HK-2 (cell line): Measurements from ENCODE around the gene CDC45.

Experiments used
- DNase-seq: peaks from one replicate; pipeline ENCODE4 v3.0.0-alpha.2; 2018; ENCODE audit not compliant: unreplicated experiment

Gene CDC45

DNA sequence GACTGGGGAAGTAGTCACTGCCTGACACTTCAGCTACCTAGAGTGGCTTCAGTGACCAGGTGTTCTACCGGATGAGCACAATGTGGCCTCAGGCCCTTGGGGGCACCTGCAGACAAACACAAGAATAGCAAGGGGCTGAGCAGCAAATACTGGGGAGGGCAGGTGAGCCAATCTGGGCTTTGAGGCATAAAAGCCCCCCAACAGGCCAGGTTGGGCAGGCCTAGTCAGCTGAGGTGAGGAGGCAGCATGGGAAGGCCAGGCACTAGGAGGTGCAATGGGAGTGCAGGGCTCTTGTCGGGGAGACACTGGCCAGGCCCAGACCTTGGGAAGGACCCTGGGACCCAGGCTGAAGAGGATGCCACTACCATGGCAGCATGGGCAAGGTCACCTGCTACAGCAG, 9.7 kb upstream of the CDC45 start:
- no peak for DNase-seq

DNA sequence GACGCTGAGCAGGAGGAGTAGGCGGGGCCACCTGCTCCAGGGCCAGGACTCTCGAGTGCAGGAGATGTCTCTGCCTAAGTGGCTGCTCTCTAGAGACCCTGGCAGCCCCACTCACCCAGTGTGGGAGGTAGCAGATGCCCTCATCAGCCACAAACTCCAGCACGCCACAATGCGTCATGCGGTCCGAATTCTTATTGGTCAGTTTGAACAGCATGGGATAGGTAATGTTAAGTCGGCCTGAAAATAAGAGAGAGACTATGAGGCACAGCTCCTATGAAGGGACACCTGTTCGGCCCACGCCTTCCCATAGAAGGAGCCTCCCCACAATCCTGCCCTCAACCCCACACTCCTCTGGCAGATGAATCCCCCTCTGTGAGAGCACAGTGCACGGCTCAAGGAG, 8.1 kb upstream of the CDC45 start:
- DNase-seq: no peak

DNA sequence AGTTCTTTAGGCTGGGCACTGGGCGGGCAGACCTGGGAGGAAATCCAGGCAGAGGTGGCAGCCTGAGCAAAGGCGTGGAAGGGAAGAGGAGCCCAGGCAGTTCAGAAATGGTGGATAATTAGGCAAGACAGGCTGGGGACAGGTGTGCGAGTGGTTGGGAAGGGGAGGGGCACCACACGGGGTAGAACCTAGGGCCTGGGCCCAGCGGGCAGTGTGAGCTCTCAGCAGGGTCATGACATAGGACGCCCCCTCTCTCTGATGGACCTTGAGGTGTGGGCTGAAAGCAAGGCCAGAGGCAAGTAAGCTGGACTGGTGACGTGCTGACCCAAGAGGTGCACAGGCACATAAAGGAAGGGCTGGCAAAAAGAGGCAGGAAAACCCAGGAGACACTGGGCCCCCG, 7.5 kb upstream of the CDC45 start:
- DNase-seq: no peak

DNA sequence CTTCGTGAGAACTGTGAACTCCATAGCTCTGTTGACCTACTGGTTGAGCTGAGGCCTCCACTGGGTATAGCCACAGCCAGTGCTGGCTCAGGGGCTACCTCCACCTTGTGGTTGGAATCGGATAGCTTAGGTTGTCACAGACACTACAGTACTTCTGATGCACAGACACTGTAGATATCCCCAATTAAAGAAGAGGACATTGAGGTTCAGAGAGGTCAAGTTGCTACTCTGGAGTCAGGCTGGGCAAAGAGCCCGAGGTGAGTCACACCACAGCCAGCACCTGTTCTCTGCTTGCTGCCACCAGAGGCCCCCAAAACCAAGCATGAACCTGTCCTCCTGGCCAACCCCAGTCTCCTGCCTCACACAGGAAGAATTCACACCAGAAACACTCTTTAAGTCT, 6.1 kb upstream of the CDC45 start:
- no peak for DNase-seq

DNA sequence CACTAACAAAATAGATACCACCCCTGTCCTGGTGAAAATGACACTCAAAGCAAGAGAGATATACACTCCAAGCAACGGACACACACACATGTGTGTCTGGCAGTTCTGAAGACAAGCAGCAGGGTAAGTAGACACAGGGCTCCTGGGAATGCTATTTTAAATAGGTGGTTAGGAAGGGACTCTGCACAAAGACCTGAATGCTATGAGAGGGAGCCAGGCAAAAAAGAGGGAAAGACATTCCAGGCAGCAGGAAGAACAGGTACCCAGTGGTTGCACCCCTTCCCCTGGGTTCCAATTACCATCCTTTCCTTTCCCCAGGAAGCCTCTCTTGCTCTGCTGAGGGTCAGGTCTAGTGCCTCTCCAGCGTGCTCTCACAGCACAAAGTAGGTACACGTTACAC, 3.7 kb upstream of the CDC45 start:
- no peak for DNase-seq

DNA sequence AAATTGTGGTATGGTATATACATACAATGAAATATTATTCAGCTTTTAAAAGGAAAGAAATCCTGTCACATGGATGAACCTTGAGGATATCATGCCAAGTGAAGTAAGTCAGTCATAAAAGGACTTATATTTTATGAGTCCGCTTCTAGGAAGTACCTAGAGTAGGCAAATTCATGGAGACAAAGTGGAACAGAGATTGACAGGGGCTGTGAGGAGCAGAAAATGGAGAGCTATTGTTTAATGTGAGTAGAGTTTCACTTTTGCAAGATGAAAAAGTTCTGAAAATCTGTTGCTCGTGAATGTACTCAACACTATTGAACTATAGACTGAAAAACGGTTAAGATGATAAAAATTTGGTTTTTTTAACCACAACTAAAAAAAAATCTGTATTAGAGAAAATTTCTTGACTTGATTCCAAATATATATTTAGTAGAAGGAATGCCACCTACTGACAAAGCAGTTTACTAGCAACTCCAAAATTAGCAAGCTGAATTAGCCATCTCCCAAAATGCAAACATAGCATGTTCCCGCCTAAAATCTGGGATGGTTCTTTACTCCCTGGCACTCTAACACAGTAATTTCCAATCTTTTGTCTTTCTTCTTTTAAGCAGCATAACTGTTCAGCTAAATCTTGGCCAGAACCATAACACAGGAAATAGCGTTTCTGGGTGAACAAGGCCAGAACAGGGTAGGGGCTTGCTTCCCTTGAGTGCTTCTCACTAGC, 2.2 kb upstream of the CDC45 start:
- DNase-seq: no peak

DNA sequence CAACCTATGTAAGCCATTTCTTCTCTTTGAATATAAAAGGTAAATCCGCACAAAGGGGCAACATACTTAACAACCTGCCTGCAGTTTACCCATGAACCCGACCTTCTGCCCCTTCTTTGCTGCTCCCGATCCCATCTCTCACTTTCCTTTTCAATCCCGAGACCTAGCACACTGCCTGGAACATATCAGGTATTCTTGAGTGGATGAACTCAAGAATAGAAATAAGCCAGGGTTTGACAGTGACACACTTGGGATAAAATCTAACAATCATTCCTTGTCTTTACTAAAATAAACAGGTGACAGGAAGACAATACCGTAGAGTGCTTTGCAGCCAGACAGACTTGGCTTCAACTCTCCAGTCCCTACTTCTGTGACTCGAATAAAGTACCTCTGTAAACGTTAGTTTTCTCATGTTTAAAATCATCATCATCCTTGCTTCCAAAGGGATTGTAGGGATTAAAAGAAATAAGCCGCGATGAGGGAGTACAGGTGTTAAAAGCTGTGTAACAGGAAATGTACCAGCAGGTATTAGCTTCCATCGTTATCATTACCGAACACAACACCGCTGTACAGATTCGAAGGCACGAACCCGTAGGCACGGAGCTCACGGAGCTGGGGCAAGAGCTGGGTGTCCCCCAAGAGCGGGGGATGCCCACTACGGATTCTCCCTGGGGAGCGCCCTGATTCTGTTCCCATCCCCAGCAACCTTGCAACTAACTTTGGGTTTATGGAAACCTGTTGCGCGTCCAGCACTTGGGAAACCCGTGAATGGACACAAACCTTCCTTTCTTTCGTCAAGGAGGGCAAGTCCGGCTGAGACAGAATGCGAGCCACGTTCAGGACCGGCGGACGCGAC, 1.4 kb upstream of the CDC45 start:
- no peak for DNase-seq

DNA sequence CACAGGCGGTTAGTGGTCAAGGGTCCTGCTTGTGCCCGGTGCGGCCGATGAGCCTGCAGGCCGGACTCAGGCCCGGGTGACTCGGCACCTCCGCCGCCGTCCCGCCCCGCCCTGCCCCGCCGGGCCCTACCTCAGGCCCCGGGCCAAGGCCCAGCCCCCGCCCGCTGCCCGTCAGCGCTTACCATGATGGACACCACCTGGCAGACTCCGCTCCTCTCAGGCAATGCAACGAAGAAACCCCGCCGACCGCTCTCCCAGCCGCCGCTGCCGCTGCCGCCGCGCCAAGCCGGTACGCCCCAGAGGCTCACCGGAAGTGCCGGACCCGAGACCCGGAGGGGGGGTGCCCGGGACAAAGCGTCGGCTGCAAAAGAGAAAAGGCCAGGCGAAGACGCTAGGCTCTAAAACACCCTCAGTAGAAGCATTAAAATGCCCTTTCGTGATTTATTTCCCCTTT, 792 bp upstream of the CDC45 start, which contains the start of gene UFD1:
TSS of gene UFD1 (minus strand) at position 293 of the 454 bp plus-strand sequence. CDS start at position 185, 108 bp downstream.
- DNase-seq: peak; percentile 82

DNA sequence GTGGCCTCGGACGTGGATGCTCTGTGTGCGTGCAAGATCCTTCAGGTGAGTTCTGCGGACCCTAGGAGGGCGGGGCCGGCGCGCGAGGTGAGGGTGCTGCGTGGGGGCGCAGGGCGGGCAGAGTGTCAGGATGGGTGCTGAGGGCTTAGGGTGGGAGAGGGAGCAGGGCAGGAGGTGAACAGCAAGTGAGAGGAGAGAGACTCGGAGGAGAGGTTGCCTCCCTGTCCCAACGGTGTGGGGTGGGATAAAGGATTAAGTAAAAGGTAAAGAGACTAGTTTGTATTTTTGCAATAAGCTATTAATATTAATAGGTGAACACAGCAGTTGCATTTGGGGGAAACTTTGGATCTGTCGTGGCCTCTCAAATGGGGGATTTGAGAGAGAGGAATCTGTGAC, 451 bp downstream of the CDC45 start:
- no peak for DNase-seq

DNA sequence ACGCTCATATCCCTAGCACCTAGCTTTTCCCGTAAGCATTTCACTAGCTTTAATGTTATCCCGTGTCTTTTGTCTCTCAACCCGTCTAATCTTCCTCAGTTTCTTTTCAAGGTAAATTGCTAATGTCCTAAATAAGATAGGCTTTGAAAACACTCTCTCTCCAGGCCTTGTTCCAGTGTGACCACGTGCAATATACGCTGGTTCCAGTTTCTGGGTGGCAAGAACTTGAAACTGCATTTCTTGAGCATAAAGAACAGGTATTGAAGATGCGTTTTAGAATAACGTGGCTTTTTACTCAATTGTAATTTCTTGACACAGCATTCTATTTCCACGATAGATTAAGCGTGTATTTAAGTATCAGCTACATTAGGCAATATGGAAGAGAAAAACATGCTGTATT, 1.1 kb downstream of the CDC45 start:
- DNase-seq: no peak

DNA sequence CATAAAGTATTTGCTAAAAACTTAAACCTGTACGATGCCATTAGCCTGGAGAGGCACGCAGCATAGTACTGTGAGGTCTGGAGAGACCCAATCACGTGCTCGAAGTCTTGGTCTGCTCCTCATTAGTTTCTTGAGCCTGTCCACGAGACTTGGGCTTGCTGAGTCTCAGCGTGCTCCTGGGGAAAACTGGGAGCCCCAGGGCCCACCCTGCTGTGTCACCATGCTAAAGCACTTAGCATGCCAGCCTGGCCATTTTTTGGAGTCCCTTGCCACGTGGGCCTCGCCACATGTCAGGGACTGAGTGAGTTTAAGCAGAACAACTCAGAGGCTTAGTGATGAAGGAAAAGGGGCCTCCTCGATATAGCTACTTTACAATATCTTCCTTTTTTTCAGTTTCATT, 2.6 kb downstream of the CDC45 start:
- no peak for DNase-seq

DNA sequence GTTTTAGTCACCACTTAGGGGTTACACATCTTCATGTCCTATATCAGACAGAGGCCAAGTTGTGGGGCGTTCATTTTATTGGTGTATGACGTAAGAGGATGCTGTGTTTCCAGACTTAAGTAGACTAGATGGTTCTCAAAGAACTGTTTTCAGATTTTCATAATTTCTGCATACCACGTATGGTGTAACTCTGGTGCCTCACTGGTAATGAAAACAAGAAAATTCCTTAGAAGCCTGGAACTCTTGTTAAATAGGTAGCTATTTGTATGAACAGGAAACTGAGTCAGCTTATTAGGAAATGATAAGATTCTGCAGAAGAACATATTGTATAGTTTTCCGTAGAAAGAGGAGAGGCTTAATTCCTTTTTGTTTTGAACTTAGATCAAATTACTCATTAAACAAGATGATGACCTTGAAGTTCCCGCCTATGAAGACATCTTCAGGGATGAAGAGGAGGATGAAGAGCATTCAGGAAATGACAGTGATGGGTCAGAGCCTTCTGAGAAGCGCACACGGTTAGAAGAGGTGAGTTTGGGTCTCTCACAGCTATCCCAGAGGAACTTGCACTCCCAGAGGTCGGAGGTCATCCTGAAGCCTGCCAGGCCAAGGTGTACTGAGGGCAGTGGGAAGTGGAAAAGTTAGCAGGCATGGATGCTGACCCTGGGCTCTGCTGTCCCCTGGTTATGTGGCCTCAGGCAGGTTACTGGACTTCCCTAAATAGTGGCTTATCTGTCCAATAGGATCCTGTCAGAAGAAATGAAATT, 3.9 kb downstream of the CDC45 start:
- no peak for DNase-seq

DNA sequence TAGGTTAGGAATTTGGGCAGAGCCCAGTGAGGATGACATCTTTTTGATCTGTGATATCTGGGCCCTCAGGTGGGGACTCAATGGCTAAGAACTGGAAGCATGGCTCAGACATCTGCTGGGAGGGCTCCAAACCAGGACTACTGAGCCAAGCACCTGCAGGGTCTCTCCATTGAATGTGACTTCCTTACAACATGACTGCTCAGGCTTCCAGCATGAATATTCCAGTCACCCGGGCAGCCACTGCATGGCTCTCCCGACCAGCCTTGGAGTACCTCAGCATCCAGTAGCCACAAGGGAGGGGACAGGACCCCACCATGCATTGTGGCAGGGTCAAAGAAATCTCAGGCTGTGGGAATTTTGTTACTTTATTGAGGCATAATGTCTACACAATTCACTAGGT, 8.6 kb downstream of the CDC45 start:
- DNase-seq: no peak

DNA sequence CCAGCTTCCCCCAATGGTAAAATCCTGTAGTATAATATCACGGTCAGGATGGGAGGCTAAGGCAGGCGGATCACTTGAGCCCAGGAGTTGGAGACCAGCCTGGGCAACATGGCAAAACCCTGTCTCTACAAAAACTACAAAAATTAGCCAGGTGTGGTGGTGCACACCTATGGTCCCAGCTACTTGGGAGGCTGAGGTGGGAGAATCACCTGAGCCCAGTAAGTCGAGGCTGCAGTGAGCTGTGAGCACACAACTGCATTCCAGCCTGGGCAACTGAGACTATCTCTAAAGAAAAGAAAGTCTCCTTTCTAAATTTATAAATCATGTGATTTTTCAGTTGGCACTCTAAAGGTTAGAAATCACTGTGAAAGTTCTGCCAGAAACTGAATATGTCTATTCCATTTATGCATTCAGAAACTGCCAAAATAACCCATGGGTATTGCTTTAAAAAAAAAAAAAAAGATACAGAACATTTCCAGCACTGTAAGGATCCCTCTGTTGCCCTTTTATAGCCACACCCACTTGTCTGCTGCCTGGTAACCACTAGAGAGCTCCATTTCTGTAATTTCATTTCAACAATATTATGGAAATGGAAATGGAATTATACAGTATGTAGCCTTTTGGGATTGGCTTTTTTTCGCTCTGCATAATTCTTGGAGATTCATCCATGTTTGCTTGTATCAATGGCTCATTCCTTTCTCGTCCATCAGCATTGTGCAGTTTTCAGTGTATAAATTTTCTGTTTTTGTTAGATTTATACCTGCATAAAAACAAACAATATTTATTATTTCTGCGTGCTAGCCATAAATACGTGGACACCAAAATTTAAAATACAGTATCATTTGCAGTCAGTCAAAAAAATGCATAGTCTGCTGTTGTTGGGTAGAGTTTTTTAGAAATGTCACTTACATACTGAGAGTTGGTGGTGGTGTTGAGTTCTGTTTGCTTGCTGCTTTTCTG, 9.4 kb downstream of the CDC45 start:
- no peak for DNase-seq

DNA sequence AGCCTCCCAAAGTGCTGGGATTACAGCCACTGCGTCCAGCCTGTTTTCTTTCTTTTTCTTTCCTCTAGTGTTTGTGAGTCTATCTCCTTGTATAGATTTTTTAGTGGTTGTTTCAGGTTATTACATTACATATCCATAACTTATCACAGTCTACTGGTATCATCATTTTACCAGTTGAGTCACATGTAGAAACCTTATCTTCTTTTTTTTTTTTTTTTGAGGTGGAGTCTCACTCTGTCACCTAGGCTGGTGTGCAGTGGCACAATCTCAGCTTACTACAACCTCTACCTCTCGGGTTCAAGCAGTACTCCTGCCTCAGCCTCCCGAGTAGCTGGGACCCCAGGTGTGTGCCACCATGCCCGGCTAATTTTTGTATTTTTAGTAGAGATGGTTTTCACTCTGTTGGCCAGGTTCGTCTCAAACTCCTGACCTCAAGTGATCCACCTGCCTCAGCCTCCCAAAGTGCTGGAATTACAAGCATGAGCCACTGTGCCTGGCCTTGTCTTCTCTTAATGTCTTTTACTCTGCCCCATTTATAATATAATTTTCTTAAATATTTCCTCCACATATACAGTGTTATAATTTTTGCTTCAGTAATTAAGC, 11.0 kb downstream of the CDC45 start:
- no peak for DNase-seq

DNA sequence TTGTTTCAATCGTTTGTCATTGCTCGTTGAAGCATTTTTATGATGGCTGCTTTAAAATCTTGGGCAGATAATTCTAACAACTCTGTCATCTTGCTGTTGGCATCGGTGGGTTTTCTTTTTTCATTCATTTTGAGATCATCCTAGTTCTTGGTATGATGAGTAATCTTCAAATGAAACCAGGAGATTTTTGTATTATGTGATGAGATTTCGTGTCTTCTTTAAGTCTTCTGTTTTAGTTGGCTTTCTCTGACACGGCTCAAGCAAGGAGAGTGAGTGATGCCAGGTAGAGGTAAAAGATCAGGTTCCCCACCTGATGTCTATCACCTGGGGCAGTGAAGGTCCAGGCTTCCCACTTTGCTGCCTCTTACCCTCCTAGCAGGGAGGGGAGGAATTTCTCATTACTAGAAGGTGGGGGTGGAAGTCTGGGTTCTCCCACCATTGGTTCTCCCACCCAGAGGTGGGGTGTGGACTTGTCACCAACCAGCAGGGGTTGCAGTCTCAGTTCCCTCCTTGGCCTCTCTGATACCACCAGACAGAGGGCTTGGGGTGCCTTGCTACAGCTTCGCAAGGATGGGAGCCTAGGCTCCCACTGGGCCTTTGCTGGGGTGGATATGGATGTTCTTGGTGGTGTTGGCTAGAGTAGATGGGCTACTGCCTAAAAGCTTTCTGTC, 12.9 kb downstream of the CDC45 start:
- no peak for DNase-seq

DNA sequence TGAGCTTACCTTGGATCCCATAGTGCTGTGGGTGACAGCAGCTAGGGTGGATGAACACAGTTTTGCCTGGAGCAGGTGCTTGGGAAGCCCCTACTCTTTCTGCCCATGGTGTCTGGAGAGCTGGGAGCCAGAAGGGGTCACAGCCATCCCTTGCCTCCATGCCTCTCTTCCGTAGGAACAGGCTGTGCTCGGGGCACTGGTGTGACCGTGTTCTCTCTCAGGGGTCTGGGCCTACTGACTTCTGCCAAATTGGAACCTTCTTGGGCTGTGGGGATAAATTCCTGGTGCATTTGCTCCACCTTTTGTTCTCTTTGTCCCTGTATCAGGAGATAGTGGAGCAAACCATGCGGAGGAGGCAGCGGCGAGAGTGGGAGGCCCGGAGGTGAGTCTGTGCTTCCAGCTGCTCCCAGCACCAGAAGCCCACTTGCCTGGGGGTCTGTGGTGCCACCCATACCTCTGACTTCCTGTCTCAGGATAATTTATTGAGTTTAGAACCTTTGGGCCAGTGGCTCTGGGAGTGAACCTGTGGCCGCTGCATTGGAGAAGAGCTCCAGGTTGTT, 14.4 kb downstream of the CDC45 start:
- DNase-seq: no peak

DNA sequence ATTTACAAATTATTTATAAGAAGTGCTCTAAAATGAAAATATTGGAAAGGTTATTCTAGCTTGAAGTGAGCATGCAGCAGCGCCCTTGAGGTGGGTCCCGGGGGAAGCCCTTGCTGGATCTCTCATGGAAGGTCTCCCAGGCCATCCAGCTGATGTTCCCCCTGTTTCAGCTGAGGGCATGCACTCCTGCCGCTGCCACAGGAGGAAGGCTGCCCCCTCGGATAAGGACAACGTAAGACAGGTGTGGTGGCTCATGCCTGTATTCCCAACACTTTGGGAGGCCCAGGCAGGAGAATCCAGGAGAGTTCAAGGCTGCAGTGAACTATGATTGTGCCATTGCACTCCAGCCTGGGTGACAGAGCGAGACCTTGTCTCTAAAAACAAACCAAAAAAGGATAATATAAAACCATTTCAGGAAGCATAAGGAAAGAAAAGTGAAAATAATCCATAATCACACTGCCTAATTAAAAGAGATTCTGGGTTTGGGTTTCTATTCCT, 15.0 kb downstream of the CDC45 start:
- DNase-seq: no peak

DNA sequence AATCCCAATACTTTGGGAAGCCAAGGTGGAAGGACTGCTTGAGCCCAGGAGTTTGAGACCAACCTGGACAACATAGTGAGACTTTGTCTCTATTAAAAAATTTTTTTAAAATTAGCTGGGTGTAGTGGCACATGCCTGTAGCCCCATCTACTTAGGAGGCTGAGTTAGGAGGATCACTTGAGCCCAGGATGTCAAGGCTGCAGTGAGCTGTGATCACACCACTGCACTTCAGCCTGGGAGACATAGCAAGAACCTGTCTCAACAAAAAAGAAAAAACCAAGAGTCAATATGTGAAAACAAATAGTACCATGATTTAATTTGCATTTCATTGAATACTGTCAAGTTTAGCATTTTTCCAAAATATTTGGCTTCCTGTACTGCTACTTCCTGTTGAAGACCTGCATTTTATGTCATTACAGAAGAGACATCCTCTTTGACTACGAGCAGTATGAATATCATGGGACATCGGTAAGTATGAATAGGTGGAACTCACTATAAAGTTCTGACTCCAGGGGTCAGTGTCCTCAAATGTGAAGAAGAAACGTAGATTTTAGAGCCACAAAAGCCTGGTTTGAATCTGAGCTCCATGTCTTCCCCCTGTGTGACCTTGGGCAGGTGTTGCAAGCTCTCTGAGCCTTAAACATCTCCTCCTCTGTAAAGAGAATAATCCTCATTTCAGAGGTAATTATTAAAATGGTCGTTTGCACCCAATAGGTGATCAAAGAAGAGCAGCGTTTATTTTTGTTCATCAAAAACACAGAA, 16.0 kb downstream of the CDC45 start:
- DNase-seq: no peak
